COLO668 (cell line): Measurements from ENCODE around the gene ENPP5.

Experiments
- DNase-seq: peaks from one replicate; lab custom pipeline; 2025; ENCODE audit not compliant: unreplicated experiment; lab: John Stamatoyannopoulos, UW

The ENPP5 gene, protein sequence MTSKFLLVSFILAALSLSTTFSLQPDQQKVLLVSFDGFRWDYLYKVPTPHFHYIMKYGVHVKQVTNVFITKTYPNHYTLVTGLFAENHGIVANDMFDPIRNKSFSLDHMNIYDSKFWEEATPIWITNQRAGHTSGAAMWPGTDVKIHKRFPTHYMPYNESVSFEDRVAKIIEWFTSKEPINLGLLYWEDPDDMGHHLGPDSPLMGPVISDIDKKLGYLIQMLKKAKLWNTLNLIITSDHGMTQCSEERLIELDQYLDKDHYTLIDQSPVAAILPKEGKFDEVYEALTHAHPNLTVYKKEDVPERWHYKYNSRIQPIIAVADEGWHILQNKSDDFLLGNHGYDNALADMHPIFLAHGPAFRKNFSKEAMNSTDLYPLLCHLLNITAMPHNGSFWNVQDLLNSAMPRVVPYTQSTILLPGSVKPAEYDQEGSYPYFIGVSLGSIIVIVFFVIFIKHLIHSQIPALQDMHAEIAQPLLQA

DNA sequence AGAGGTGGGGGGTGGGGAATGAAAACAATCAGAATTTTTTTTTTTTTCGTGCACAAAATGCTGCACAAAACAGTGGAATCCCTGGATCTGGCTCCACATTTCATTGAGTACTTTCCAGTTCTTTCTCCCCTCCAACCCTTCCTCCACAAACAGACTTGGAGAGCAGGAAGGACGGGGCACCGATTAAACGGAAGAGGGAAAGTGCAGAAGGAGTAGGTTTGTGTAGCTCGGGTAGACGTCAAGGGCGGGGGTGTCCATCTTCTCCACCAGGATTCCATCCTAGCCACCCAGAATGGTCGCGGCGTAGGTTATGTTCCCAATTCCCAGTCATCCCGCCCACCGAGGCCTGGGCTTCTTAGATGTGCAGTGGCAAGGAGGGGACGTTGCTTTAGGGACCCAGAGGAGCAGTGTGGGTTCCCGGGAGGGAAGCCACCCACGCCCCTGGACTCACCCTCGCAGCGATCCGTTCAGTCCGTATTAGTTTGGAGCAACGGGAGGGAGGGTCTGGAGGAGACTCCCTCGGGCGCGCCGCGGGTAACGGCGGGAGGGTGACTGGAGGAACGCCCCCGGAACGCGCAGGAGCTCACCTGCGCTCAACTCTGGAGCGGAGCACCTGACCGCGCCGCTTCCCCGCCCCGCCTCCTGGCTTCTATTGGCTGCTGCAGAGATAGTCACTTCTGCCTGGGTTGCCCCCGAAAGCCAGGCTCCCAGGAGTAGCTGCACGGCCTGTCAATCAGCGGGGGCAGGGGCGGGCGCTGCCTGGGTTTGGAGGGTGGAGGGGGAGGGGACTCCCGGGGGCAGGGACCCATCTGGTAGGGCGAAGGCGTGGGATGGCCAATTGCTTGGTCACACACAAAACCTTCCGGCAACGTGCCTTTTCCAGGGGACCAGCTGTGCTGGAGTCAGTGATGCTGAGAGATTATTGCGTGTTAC is at the start of gene ENPP5:
Gene ENPP5 (minus strand): TSS at position 624 of the 933 bp plus-strand sequence. CDS start 2,718 bp downstream, outside the sequence.
- DNase-seq = peak; percentile 92

DNA sequence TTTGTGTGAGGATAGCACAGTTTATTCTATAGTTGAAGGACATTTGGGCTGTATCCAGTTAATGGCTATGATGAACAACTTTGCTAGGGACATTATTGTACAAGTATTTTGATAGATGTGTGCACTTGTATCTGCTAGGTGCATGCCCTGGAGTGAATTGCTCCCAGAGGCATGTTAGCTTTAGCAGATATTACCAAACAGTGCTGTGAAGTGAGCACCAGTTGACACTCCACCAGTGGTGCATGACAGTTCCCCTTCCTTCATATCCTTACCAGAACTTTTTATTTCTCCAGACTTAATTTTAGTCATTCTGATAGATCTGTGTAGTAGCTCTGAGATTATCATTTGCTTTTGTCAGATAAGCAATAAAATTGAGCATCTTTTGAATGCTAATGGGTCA is 48.9 kb upstream of the ENPP5 start:
- DNase-seq = no peak

DNA sequence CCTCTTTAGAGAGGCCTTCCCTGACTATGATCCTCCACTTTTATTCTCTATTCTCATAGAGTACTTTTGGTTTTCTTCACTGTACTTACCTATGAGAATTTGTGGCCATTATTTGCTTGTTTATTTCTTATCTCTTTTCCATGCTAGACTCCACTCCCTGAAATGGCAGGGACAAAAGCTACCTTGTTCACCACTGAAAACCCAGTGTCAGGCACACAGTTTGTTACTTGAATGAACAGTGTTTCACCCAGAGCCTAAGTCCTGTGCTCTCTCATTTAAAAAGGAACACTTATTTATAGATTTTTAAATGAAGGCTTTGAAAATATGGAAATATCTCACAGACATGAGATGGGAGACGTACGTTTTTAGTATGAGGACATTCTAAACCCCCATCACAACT is 47.7 kb upstream of the ENPP5 start:
- no peak for DNase-seq

DNA sequence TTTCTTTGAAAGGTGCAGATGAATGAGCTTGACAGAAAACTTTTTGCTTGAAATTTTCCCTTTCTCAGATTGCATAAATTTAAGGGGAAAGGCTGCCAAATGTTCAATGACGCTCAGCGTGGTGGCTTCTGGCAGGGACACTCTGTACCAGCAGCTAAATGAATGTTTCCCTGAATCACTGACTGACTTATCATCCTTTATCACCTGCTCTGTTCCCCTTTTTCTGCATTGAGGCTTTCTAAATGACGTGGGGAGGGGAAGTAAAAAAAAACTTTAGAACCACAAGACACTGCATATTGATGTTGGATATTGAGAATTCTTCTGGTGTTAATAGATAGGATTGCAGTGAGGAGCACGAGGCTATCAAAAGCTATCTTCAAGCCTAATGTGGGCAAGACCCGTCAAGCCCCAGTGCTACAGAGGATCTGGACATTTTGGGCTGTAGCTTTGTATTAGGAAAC is 46.9 kb upstream of the ENPP5 start:
- DNase-seq = no peak

DNA sequence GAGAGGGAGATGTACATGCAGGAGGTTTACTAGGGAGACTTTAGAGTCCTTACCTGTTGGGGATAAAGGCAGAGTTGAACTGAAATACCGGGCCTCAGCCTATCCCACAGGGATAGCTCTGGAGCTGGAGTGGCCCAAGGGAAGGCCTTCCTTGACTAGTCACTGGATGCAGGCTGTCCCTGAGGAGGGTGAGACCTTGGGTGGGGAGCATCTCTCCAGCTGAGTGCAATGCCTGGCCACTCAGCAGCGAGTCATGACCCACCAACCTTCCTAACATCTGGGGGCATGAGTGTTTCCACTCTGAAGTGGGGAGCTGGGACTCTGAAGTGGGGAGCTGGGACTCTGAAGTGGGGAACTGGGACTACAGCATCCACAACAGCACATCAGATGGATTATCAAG is 46.1 kb upstream of the ENPP5 start:
- no peak for DNase-seq

DNA sequence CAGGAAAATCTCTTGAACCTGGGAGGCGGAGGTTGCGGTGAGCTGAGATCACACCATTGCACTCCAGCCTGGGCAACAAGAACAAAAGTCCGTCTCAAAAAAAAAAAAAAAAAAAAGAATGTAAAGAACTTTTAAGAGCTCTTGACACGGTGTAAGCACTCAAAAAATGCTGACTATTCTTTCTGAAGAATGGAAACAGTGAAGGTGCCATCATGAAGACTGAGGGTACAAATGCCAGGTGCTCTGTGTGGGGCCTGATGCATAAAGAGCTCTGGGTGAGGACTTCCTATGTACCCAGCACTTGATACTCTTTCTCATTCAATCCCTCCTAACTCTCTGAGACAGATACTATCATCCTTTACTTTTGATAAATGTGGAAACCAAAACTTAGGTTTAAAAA is 45.0 kb upstream of the ENPP5 start:
- no peak for DNase-seq

DNA sequence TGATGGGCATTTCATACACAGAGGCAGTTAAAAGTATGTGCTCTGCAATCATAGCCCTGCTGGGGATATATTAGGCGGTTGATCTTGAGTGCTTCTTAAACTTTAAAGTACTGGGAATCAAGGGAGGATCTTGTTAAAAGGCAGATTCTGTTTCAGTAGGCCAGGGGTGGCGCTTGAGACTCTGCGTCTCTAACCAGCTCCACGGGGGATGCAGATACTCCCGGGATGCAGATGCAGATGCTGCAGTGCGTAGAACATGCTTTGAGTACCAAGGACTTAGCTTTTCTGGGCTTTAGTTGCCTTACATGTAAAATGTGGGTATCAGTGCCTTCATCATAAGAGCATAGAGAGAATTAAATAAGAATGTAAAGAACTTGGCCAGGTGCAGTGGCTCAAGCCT is 44.4 kb upstream of the ENPP5 start:
- DNase-seq = no peak

DNA sequence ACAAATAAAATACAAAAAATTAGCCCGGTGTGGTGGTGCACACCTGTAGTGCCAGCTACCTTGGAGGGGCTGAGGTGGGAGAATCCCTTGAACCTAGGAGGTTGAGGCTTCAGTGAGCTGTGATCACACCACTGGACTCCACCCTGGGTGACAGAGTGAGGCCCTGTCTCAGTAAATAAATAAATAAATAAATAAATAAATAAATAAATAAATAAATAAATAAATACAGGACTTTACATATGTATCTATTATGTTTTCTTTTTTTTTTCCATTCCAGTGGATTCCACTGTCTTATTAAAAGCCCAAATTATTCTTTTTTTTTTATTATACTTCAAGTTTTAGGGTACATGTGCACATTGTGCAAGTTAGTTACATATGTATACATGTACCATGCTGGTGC is 41.1 kb upstream of the ENPP5 start:
- DNase-seq = no peak

DNA sequence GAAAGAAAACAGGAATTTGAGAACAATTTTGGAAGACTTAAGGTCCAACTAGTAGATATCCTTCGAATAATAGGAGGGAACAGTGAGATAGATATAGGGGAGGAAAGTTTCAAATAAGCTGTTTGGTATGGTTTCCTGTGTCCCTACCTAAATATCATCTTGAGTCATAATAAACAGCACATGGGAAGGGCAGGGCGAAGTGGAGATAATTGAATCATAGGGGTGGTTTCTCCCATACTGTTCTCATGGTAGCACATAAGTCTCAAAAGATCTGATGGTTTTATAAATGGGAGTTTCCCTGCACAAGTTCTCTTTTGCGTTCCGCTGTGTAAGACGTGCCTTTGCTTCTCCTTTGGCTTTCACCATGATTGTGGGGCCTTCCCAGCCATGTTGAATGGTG is 39.5 kb upstream of the ENPP5 start:
- DNase-seq = no peak

DNA sequence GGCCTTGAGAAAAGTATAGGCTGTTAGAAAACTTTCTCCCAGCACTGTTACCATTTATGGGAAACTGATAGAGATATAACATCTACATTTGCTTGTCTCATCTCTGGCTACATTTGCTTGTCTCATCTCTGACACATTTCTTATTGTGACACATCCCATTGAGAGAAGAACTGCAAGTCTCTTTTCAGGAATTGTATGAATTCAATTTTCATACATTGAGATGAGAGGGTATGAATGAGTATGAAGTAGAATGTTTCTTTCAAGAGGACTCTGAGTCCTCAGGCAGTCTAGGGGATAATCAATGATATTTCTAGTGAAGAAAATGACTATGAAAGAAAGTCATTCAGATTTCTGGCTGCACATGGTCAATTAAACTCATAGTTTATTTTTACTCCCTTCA is 37.5 kb upstream of the ENPP5 start:
- no peak for DNase-seq

DNA sequence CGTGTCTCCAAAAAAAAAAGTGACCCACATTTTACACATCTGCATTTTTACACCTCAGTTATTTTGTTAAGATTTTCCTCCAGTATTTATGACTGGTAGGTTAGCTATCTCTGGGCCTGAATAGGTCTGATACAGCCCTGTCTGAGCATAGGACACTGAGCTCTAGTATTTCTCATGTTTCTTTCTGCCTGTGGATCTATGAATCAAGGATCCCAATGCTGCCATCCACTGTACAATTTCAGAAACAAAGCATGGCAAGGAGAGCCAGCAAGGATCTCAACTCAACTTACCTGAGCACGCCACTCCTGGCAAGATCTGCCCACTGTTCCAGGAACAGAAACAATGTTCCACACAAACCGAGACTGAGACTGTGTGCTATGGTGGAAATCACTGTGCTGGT is 36.4 kb upstream of the ENPP5 start:
- no peak for DNase-seq

DNA sequence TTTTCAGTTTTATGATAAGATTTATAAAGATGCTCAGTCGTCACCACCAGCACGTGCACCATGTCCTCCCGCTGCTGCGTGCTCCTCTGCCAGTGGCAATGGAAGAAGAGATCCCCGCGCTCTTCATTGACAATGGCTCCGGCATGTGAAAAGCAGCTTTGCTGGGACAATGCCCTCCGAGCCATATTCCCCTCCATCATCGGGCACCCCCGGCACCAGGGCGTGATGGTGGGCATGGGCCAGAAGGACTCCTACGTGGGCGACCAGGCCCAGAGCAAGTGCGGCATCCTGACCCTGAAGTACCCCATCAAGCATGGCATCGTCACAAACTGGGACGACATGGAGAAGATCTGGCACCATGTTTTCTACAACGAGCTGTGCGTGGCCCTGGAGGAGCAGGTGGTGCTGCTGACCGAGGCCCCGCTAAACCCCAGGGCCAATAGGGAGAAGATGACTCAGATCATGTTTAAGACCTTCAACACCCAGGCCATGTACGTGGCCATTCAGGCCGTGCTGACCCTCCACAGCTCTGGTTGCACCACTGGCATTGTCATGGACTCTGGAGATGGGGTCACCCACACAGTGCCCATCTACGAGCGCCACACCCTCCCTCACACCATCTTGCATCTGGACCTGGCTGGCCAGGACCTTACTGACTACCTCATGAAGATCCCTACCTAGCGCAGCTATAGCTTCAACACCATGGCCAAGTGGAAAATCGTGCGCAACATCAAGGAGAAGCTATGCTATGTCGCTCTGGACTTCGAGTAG is 34.3 kb upstream of the ENPP5 start:
- no peak for DNase-seq

DNA sequence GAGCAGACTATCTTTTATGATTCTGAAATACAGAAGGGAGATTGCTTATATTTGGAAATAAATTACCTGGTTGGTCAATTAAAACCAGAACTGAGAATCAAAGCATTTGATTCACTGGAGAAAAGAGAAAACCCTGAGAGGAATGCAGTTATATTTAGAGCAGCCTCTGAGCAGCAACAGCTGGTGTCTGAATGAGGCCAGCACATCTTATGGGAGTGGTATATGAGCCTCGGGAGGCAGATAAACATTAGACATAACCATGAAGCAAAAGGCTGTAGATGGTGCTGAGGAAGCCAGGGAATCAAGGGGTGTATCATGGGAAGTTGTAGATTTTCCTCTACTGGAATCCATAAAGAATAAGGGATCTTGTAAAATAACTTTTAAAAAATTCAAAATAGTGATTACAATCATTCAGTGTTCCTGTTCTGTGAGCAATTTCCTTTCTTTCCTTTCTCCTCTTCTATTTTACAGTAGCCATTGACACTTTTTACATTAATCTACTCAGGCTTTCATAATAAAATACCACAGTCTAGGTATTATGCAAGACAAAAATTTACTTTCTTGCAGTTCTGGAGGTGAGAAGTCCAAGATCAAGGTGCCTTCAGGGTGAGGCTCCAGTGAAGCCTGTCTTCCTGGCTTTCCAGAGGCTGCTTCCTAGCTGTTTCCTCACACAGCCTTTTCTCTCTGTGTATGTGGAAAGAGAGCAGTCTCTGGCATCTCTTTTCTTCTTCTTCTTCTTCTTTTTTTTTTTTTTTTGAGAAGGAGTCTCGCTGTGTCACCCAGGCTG is 32.8 kb upstream of the ENPP5 start:
- no peak for DNase-seq

DNA sequence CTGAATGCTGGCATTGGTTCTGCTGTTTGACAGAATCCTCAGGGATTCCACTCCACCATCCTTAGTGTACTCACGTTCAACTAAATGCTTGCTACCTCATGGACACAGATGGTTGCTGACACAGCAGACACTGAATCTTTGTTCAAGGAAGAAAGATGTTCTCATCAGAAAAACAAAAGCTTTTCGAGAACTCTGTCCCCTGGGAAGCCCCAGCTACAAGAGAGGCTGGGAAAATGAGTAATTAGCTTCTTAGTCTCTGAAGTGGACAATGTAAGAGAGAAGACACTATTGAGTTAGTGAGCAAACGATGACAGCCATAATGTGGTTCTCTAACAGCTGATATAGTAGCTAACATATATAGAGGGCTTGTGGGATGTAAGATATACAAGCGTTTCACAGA is 30.9 kb upstream of the ENPP5 start:
- no peak for DNase-seq

DNA sequence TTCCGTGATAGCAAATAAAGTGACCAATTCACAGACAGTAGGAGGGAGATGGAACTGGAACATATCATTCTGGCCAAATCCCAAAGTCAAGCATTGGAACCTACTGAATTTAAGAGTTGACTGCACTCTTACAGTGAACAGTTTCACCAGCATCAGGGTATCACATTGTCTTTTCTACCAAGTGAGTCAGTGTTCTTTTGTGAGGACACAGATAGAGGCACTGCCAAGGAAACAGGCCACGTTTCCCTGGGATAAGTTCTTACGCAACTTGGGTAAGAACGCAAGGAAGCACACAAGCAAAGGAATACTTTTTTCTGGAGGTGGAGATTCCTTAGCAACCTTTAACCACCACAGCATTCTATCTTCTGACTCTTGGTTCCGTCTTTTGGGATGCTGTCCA is 28.6 kb upstream of the ENPP5 start:
- DNase-seq = no peak

DNA sequence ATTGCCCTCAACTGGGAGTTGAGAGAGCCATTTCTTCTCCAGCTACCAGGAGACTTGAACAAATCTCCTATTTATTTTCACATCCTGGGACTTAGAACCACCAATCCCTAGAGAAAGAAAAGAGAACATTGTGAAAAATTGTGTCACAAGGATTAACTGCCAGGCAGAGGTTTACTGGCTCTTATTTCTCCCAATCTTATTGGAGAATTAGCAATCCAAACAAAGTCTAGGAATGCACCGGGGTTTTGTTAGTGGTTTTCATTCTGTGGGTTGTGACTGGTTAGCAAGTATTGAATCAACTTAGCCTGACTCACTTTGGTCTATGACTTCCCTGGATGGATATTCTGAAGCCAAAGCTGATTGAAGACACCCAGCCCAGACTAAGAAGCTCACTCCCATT is 21.2 kb upstream of the ENPP5 start:
- no peak for DNase-seq

DNA sequence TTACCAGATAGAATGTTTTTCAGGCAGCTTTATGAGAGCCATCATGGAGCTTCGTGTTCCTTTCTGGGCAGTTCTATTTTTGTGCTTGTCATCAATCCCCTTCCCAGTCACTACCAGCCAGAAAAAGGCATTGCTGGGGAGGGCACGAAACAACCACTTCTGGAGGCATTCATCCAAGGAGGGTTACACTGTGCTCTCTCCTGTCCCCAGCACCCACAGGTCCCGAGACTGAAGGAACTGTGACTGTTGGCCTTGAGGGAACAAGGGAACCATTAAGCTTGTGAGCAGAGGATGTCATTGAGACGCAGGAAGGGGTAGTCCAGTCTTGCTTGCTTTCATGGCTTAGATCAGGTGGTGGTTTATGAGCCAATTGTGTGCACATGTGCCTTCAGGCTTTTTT is 20.1 kb upstream of the ENPP5 start:
- no peak for DNase-seq

DNA sequence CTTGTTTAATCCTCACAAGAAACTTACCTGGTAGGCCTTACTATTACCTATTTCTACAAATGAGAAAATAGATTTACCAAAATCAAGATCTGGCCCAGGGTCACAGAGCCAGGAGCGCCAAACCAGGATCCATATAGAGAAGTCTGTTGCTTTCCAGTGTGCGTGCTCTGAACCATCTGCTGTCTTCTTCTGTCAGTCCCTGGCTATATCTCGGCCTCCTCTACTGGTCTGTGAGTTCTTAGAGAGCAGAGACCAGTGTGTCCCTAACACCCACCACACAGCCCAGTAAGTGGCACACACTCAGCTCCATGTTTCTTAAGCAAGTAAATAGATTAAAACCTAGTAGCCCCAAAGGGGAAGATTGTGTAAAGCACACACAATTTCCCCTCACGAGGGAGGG is 18.9 kb upstream of the ENPP5 start:
- DNase-seq = no peak

DNA sequence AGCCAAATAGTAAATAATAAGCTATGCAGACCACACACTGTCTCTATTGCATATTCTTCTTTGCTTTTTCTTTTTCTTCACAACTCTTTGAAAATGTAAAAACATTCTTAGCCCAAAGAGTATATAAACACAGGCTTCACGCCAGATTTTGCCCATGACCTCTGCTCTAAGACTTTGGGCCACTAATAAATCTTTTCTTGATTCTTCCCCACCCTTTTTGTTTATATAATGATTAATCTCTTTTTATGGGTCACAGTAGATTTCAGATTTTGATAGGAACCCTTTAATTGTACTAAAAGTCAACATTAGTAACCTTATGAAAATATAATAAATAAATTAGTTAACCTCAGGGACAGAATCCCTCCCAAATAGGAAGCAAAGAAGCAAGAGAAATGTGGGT is 15.8 kb upstream of the ENPP5 start:
- no peak for DNase-seq

DNA sequence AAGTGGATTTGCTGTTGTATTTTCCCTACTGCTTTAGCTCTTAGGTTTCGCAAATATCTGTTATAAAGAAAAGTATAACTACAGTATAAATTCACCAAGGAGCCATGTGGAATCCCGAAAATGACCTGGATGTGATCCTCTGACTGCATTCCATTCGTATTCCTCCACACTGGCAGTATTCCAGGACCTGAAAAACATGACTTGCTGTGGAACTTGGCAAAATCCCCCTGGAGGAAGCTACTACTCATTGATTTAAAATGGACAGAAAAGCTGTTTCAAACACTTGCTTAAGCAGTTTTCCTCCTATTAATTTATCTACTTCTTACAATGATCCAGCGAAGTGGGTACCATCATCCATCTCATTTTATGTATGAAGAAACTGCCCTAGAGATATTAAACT is 13.3 kb upstream of the ENPP5 start:
- DNase-seq = no peak
